ENCODE measurements around the gene CD300LF. TPM values are rescaled to one million over a fixed set of nuclear protein-coding genes. Genes with fewer than 3 reads are reported as not detected.

Gene CD300LF
- total RNA-seq, 1 donor from 2014 or later: not detected

DNA sequence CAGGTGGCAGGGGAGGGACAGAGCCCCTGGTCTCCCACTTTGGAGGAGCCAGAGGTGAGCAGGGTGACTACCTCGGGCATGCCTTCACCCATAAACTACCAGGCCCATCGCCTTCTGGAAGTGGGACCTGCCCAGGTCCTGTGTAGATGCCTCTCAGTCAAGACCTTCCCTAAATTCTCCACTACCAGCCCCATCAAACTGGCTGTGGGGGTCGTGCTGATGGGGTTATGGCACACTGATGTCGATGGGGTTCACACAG lies 18.6 kb upstream of the CD300LF start:
- Histone ChIP-seq H3K4me3 (ENCODE audit: low read depth, low read length) (no peak overlapping the region), H3K27me3 (ENCODE audit: control insufficient read depth, insufficient read depth, low read length) (peaks cover 26% of the 10 kb centered on the region), H3K36me3 (ENCODE audit: control insufficient read depth, insufficient read depth, low read length) (no peaks in the 10 kb centered on the region)
- TF ChIP-seq CTCF (IDR thresholded peaks at IDR 0.05; ENCODE audit: insufficient read depth, low read length, poor library complexity, severe bottlenecking): no peak
- no peak for DNase-seq (ENCODE audit: low read depth)

DNA sequence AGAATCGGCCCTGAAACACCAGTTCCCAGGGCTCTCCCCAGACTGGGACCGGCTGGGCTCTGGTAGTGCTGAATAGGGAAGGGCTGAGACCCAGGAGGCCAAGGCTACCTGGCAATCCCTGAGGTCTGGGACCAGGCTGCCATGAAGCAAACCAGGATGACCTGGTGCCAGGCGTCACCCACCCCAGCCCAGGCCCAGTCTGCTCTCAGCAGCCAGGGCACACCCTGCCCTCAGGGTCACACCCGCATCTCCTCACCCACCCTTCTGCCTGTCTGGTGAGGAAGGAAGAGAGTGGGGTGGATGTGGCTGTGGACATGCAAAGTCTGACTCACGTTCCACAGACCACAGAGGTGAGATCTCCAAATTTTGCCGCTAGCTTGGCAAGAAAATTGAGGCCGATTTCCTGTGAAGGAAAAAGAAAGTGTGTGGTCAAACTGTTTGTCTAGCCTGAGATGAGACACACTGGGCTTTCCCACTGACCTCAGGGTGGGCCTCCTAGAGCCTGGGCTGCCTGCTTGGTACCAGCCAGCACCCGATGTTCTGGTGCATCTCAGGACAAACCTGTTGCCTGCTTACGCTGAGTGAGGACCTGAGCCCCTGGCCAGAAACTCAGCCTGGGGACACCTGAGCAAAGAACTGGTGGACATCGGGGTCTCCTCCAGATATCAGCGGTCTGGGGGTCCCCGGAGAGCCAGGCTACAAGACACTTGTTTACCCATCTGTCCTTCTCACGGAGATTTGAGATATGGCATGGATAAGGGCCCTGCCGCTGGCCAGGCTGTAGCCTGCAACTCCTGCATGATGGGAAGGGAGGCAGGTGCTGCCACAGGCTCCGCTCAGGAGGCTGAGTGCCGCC lies 18.0 kb upstream of the CD300LF start:
- H3K4me3 ChIP-seq (ENCODE audit: low read depth, low read length): no peak overlapping the region
- no peak for TF ChIP-seq CTCF (IDR thresholded peaks at IDR 0.05; ENCODE audit: insufficient read depth, low read length, poor library complexity, severe bottlenecking)
- peaks cover 20% of the 10 kb centered on the region for H3K27me3 ChIP-seq (ENCODE audit: control insufficient read depth, insufficient read depth, low read length)
- no peak for DNase-seq (ENCODE audit: low read depth)
- H3K36me3 ChIP-seq (ENCODE audit: control insufficient read depth, insufficient read depth, low read length): no peaks in the 10 kb centered on the region

GRCh38 chr17:74729866-74730265 lies 17.1 kb upstream of the CD300LF start:
- Histone ChIP-seq H3K36me3 (ENCODE audit: control insufficient read depth, insufficient read depth, low read length) (no peaks in the 10 kb centered on the region), H3K4me3 (ENCODE audit: low read depth, low read length) (no peak overlapping the region), H3K27me3 (ENCODE audit: control insufficient read depth, insufficient read depth, low read length) (peaks cover 12% of the 10 kb centered on the region)
- no peak for DNase-seq (ENCODE audit: low read depth)
- TF ChIP-seq CTCF (IDR thresholded peaks at IDR 0.05; ENCODE audit: insufficient read depth, low read length, poor library complexity, severe bottlenecking): no peak

GRCh38 chr17:74729368-74729767 lies 16.6 kb upstream of the CD300LF start:
- no peak for DNase-seq (ENCODE audit: low read depth)
- H3K27me3 ChIP-seq (ENCODE audit: control insufficient read depth, insufficient read depth, low read length): peaks cover 11% of the 10 kb centered on the region
- no peak overlapping the region for H3K4me3 ChIP-seq (ENCODE audit: low read depth, low read length)
- H3K36me3 ChIP-seq (ENCODE audit: control insufficient read depth, insufficient read depth, low read length): no peaks in the 10 kb centered on the region
- TF ChIP-seq CTCF (IDR thresholded peaks at IDR 0.05; ENCODE audit: insufficient read depth, low read length, poor library complexity, severe bottlenecking): no peak

GRCh38 chr17:74728702-74729075 lies 16.0 kb upstream of the CD300LF start:
- no peak for TF ChIP-seq CTCF (IDR thresholded peaks at IDR 0.05; ENCODE audit: insufficient read depth, low read length, poor library complexity, severe bottlenecking)
- Histone ChIP-seq H3K27me3 (ENCODE audit: control insufficient read depth, insufficient read depth, low read length) (peaks cover 4% of the 10 kb centered on the region), H3K36me3 (ENCODE audit: control insufficient read depth, insufficient read depth, low read length) (no peaks in the 10 kb centered on the region), H3K4me3 (ENCODE audit: low read depth, low read length) (no peak overlapping the region)
- no peak for DNase-seq (ENCODE audit: low read depth)

Data from kidney epithelial cell (primary cell).